ENCODE data around the gene FAM241A.
A peak's percentile ranks its signal among the peaks of the same experiment; 100 is the strongest.

The FAM241A gene

GRCh38 chr4:112145326-112145789 is at the start of gene FAM241A:
TSS of gene FAM241A (plus strand) at chr4:112145454. CDS start at chr4:112145581, 127 bp downstream.
- no peak for TF ChIP-seq CTCF (IDR thresholded peaks at IDR 0.05; ENCODE audit: insufficient read depth, missing control alignments)
- DNase-seq (ENCODE audit: insufficient read length, low spot score) (peak; percentile 85), FAIRE-seq (no peak)

- no peak for FAIRE-seq
- no peak for TF ChIP-seq CTCF (IDR thresholded peaks at IDR 0.05; ENCODE audit: insufficient read depth, missing control alignments)
- no peak for DNase-seq (ENCODE audit: insufficient read length, low spot score)
These were observed 46.3 kb upstream of the FAM241A start for GRCh38 chr4:112098841-112099530.

GRCh38 chr4:112099701-112100297 is 45.5 kb upstream of the FAM241A start:
- FAIRE-seq (peak; percentile 96), DNase-seq (ENCODE audit: insufficient read length, low spot score) (no peak)
- peak; percentile 87 for TF ChIP-seq CTCF (IDR thresholded peaks at IDR 0.05; ENCODE audit: insufficient read depth, missing control alignments)

- FAIRE-seq (no peak), DNase-seq (ENCODE audit: insufficient read length, low spot score) (no peak)
- no peak for TF ChIP-seq CTCF (IDR thresholded peaks at IDR 0.05; ENCODE audit: insufficient read depth, missing control alignments)
These were observed 42.3 kb upstream of the FAM241A start for GRCh38 chr4:112102875-112103370.

- DNase-seq (ENCODE audit: insufficient read length, low spot score) (no peak), FAIRE-seq (no peak)
- no peak for TF ChIP-seq CTCF (IDR thresholded peaks at IDR 0.05; ENCODE audit: insufficient read depth, missing control alignments)
These were observed 39.9 kb upstream of the FAM241A start for GRCh38 chr4:112105201-112105969.

- no peak for TF ChIP-seq CTCF (IDR thresholded peaks at IDR 0.05; ENCODE audit: insufficient read depth, missing control alignments)
- FAIRE-seq (no peak), DNase-seq (ENCODE audit: insufficient read length, low spot score) (no peak)
These were observed 35.7 kb upstream of the FAM241A start for GRCh38 chr4:112109360-112110058.

Data from D721Med (cell line).